HepG2 (cell line): ENCODE results near the gene IQCN. TPM values are rescaled to one million over a fixed set of nuclear protein-coding genes. Genes with fewer than 3 reads are reported as not detected.
A peak's percentile ranks its signal among the peaks of the same experiment; 100 is the strongest.

Experiments
- CBX5 ChIP-seq: sonication (generic); formaldehyde crosslinking; IDR thresholded peaks from 2 replicates; pipeline ENCODE4 v1.4.0; 2020; ENCODE audit warnings: missing genetic modification reagents, borderline replicate concordance
- CSRNP2 ChIP-seq: sonication (generic); formaldehyde crosslinking; conservative IDR thresholded peaks from 2 replicates; pipeline ENCODE4 v1.8.0; 2022; ENCODE audit warnings: low read depth, missing genetic modification reagents
- FUBP1 ChIP-seq: sonication (generic); formaldehyde crosslinking; IDR thresholded peaks from 2 replicates; pipeline ENCODE4 v1.5.1; 2020; ENCODE audit warnings: missing genetic modification reagents, mild to moderate bottlenecking, borderline replicate concordance
- GFI1 ChIP-seq: sonication (generic); formaldehyde crosslinking; IDR thresholded peaks from 2 replicates; pipeline ENCODE4 v1.5.0; 2020; ENCODE audit warnings: missing genetic modification reagents, mild to moderate bottlenecking, borderline replicate concordance
- HDAC1 ChIP-seq: sonication (generic); formaldehyde crosslinking; IDR thresholded peaks from 2 replicates; pipeline ENCODE4 v1.5.1; 2020; ENCODE audit warnings: mild to moderate bottlenecking, missing genetic modification reagents
- KLF12 ChIP-seq: sonication (generic); formaldehyde crosslinking; IDR thresholded peaks from 2 replicates; pipeline ENCODE4 v1.4.0; 2020; ENCODE audit warnings: missing genetic modification reagents, borderline replicate concordance
- MTA3 ChIP-seq: sonication (generic); formaldehyde crosslinking; IDR thresholded peaks from 2 replicates; pipeline ENCODE4 v1.4.0; 2020; ENCODE audit warnings: missing genetic modification reagents
- NFATC3 ChIP-seq: sonication (generic); formaldehyde crosslinking; IDR thresholded peaks from 2 replicates; pipeline ENCODE4 v1.5.1; 2020; ENCODE audit warnings: mild to moderate bottlenecking, missing genetic modification reagents
- PHF8 ChIP-seq: sonication (generic); formaldehyde crosslinking; IDR thresholded peaks from 2 replicates; pipeline ENCODE4 v1.5.0; 2020; ENCODE audit warnings: missing genetic modification reagents
- RBFOX2 ChIP-seq: fragments of 200-400 bp; formaldehyde crosslinking; IDR thresholded peaks from 2 replicates; pipeline ENCODE4 v1.6.1; 2017; ENCODE audit warnings: low read depth, mild to moderate bottlenecking, low read length
- SMAD3 ChIP-seq: sonication (generic); formaldehyde crosslinking; IDR thresholded peaks from 2 replicates; pipeline ENCODE4 v1.4.0; 2020; ENCODE audit warnings: missing genetic modification reagents
- TBP ChIP-seq: sonication (generic); formaldehyde crosslinking; IDR thresholded peaks from 2 replicates; pipeline ENCODE4 v1.5.0; 2020; ENCODE audit warnings: missing genetic modification reagents
- THAP8 ChIP-seq: sonication (generic); formaldehyde crosslinking; IDR thresholded peaks from 2 replicates; pipeline ENCODE4 v1.5.1; 2020; ENCODE audit warnings: missing genetic modification reagents, mild to moderate bottlenecking, borderline replicate concordance
- WIZ ChIP-seq: sonication (generic); formaldehyde crosslinking; IDR thresholded peaks from 2 replicates; pipeline ENCODE4 v1.5.1; 2020; ENCODE audit warnings: mild to moderate bottlenecking, missing genetic modification reagents
- ZNF562 ChIP-seq: sonication (generic); formaldehyde crosslinking; IDR thresholded peaks from 2 replicates; pipeline ENCODE4 v1.8.0; 2022; ENCODE audit warnings: missing genetic modification reagents, borderline replicate concordance
- ZNF629 ChIP-seq: sonication (generic); formaldehyde crosslinking; conservative IDR thresholded peaks from 2 replicates; pipeline ENCODE4 v1.5.0; 2020; ENCODE audit warnings: missing genetic modification reagents
- ZNF644 ChIP-seq: IDR thresholded peaks from 2 replicates; pipeline ENCODE4 v1.6.1; 2016; ENCODE audit warnings: low read depth
- polyA plus RNA-seq, 8 experiments: library from polyadenylated mRNA; depleted of rRNA in 3 of 8; stranded (reverse) in 7 of 8; unstranded in 1 of 8; fragments of >200 nt; fragmentation: Illumina TruSeq in 4 of 8; extraction: Trizol in 4 of 8; gene quantifications; 2 replicates each; pipeline versions ENCODE4 v1.2.1 to v1.2.3, GENCODE V29; 2011 to 2016; ENCODE audit warnings: low read depth in 4 of 8, missing spikeins in 1 of 8, mixed read lengths in 1 of 8; ENCODE audit not compliant: insufficient read depth in 1 of 8
- total RNA-seq, 5 experiments: library from RNA; depleted of rRNA; stranded (reverse); fragments of >200 nt; fragmentation: Illumina TruSeq; extraction: Trizol; gene quantifications; 2 replicates each; pipeline ENCODE4 v1.2.3, GENCODE V29; 2016; ENCODE audit warnings: low read depth in 1 of 5
- TF ChIP-seq, protein P1 (sequence below): sonication (generic); formaldehyde crosslinking; IDR thresholded peaks from 2 replicates; pipeline ENCODE4 v1.4.0; 2020; ENCODE audit warnings: missing genetic modification reagents, mild to moderate bottlenecking, borderline replicate concordance
- TF ChIP-seq, protein P2 (sequence below): fragments of 450-650 bp; IDR thresholded peaks from 2 replicates; pipeline ENCODE4 v1.6.1; 2017
- TF ChIP-seq, protein P3 (sequence below): sonication (generic); formaldehyde crosslinking; IDR thresholded peaks from 2 replicates; pipeline ENCODE4 v1.5.0; 2020; ENCODE audit warnings: missing genetic modification reagents

Gene IQCN
- total and polyA plus RNA-seq, 2 of the 13 experiments (the other 11 are each of a cell fraction or from before 2014, with no cell fraction given): 0.04 to 0.18 TPM

DNA sequence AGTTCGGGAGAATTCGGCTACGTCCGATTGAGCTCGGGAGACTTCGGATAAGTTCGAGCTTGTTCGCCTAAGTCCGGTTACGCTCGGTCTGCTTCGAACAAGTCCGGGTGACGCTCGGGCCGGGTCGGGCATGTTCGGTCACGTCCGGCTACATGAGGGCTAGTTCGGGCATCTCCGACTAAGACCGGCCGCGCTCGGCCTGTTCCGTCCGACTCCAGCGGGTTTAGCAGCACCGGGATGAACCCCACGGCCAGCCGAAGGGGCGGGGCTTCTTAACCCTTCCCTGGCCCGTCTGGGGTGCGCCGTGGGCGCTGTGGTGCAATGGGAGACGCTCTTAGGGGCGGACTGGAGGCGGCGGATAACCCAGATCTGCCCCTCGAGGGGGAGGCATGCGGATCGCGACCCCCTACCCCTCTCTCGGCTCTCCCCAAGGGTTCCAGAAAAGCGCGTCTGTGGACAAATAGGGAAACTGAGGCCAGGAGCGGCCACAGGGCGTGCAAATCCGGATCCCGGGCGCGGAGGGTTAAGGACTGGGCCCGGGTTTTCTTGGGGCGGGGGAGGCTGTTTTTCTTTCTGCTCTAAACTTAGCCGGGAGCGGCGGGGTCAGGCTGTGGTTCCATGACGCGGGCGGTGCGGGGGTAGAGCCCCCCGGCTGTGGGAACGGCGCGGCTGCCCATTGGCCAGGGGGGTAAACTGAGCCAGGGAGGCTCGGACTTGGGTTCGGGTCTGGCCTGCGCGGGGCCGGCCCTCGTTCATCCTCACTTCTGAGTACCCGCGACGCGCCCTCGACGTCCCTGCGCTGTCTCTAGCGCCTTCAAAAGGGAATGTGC lies 49.5 kb downstream of the IQCN start (continued):
- no peak for TF ChIP-seq FUBP1
- TF ChIP-seq, protein P1, sequence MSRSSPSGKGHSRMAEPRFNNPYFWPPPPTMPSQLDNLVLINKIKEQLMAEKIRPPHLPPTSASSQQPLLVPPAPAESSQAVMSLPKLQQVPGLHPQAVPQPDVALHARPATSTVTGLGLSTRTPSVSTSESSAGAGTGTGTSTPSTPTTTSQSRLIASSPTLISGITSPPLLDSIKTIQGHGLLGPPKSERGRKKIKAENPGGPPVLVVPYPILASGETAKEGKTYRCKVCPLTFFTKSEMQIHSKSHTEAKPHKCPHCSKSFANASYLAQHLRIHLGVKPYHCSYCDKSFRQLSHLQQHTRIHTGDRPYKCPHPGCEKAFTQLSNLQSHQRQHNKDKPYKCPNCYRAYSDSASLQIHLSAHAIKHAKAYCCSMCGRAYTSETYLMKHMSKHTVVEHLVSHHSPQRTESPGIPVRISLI (CRISPR knock-in tag): no peak
- no peak for TF ChIP-seq CBX5 (CRISPR knock-in tag)
- no peak for TF ChIP-seq CSRNP2 (CRISPR knock-in tag)
- TF ChIP-seq ZNF629 (CRISPR knock-in tag): peak; percentile 60
- TF ChIP-seq, protein P2, sequence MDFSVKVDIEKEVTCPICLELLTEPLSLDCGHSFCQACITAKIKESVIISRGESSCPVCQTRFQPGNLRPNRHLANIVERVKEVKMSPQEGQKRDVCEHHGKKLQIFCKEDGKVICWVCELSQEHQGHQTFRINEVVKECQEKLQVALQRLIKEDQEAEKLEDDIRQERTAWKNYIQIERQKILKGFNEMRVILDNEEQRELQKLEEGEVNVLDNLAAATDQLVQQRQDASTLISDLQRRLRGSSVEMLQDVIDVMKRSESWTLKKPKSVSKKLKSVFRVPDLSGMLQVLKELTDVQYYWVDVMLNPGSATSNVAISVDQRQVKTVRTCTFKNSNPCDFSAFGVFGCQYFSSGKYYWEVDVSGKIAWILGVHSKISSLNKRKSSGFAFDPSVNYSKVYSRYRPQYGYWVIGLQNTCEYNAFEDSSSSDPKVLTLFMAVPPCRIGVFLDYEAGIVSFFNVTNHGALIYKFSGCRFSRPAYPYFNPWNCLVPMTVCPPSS: no peak
- TF ChIP-seq WIZ (CRISPR knock-in tag): no peak
- no peak for TF ChIP-seq MTA3
- TF ChIP-seq ZNF644: no peak
- no peak for TF ChIP-seq PHF8 (CRISPR knock-in tag)
- no peak for TF ChIP-seq THAP8 (CRISPR knock-in tag)
- no peak for TF ChIP-seq ZNF562 (CRISPR knock-in tag)
- peak; percentile 58 for TF ChIP-seq RBFOX2
- TF ChIP-seq HDAC1 (CRISPR knock-in tag): no peak; the same call in 1 of the 2 replicates
- TF ChIP-seq, protein P3, sequence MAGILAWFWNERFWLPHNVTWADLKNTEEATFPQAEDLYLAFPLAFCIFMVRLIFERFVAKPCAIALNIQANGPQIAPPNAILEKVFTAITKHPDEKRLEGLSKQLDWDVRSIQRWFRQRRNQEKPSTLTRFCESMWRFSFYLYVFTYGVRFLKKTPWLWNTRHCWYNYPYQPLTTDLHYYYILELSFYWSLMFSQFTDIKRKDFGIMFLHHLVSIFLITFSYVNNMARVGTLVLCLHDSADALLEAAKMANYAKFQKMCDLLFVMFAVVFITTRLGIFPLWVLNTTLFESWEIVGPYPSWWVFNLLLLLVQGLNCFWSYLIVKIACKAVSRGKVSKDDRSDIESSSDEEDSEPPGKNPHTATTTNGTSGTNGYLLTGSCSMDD: no peak
- TF ChIP-seq NFATC3 (CRISPR knock-in tag): no peak
- TF ChIP-seq TBP (CRISPR knock-in tag): no peak
- TF ChIP-seq SMAD3 (CRISPR knock-in tag): 0 out of 2 replicates have a peak, but pooled peaks have one; percentile 9
- TF ChIP-seq GFI1: no peak
- no peak for TF ChIP-seq KLF12 (CRISPR knock-in tag)
